Ishikawa (cell line): ENCODE measurements around the gene OSBPL9.

Source experiments
- CEBPB ChIP-seq: IDR thresholded peaks from 2 replicates; pipeline ENCODE4 v1.6.1; 2012
- CREB1 ChIP-seq: IDR thresholded peaks from 2 replicates; pipeline ENCODE4 v1.6.1; 2012; ENCODE audit warnings: low read depth
- EGR1 ChIP-seq: IDR thresholded peaks from 2 replicates; pipeline ENCODE4 v1.6.1; 2012
- EP300 ChIP-seq: IDR thresholded peaks from 2 replicates; pipeline ENCODE4 v1.6.1; 2012; ENCODE audit warnings: borderline replicate concordance
- RAD21 ChIP-seq: IDR thresholded peaks from 2 replicates; pipeline ENCODE4 v1.6.1; 2012; ENCODE audit warnings: low read depth
- TAF1 ChIP-seq: IDR thresholded peaks from 2 replicates; pipeline ENCODE4 v1.6.1; 2012; ENCODE audit warnings: low read depth, mild to moderate bottlenecking
- TCF12 ChIP-seq: IDR thresholded peaks from 2 replicates; pipeline ENCODE4 v1.6.1; 2012; ENCODE audit warnings: low read depth
- TEAD4 ChIP-seq: IDR thresholded peaks from 2 replicates; pipeline ENCODE4 v1.6.1; 2012
- YY1 ChIP-seq: IDR thresholded peaks from 2 replicates; pipeline ENCODE4 v1.6.1; 2012; ENCODE audit warnings: low read depth
- TF ChIP-seq, protein P1 (sequence below): IDR thresholded peaks from 2 replicates; pipeline ENCODE4 v1.6.1; 2012; ENCODE audit warnings: low read depth, mild to moderate bottlenecking
- TF ChIP-seq, protein P2 (sequence below): IDR thresholded peaks from 2 replicates; pipeline ENCODE4 v1.6.1; 2012
- TF ChIP-seq, protein P3 (sequence below): IDR thresholded peaks from 2 replicates; pipeline ENCODE4 v1.6.1; 2012

DNA sequence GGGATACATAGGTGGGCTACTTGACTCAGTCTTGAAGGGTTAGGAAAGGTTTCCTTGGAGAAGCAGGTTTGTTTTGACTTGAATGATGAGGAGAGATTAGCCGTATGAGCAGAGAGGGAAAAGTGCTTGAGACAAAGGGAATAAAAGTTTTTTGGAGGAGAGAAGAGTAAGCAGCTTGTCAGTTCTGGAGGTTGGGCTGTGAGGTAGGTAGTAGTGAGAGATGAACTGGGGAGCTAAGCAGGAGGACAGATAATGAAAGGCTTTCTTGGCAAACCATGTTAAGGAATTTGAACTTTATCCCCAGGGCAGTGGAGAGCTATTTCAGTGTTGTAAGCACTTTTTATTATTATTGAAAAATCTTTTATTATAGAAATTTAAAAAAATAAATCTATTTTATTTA is 3.6 kb downstream of the OSBPL9 start:
- TF ChIP-seq, protein P1, sequence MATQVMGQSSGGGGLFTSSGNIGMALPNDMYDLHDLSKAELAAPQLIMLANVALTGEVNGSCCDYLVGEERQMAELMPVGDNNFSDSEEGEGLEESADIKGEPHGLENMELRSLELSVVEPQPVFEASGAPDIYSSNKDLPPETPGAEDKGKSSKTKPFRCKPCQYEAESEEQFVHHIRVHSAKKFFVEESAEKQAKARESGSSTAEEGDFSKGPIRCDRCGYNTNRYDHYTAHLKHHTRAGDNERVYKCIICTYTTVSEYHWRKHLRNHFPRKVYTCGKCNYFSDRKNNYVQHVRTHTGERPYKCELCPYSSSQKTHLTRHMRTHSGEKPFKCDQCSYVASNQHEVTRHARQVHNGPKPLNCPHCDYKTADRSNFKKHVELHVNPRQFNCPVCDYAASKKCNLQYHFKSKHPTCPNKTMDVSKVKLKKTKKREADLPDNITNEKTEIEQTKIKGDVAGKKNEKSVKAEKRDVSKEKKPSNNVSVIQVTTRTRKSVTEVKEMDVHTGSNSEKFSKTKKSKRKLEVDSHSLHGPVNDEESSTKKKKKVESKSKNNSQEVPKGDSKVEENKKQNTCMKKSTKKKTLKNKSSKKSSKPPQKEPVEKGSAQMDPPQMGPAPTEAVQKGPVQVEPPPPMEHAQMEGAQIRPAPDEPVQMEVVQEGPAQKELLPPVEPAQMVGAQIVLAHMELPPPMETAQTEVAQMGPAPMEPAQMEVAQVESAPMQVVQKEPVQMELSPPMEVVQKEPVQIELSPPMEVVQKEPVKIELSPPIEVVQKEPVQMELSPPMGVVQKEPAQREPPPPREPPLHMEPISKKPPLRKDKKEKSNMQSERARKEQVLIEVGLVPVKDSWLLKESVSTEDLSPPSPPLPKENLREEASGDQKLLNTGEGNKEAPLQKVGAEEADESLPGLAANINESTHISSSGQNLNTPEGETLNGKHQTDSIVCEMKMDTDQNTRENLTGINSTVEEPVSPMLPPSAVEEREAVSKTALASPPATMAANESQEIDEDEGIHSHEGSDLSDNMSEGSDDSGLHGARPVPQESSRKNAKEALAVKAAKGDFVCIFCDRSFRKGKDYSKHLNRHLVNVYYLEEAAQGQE = no peak
- no peak for TF ChIP-seq EGR1
- TF ChIP-seq, protein P2, sequence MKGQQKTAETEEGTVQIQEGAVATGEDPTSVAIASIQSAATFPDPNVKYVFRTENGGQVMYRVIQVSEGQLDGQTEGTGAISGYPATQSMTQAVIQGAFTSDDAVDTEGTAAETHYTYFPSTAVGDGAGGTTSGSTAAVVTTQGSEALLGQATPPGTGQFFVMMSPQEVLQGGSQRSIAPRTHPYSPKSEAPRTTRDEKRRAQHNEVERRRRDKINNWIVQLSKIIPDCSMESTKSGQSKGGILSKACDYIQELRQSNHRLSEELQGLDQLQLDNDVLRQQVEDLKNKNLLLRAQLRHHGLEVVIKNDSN = no peak
- no peak for TF ChIP-seq TCF12
- no peak for TF ChIP-seq EP300
- no peak for TF ChIP-seq TAF1
- no peak for TF ChIP-seq YY1
- no peak for TF ChIP-seq RAD21
- TF ChIP-seq CREB1 = no peak
- TF ChIP-seq CEBPB = no peak
- TF ChIP-seq TEAD4 = no peak
- TF ChIP-seq, protein P3, sequence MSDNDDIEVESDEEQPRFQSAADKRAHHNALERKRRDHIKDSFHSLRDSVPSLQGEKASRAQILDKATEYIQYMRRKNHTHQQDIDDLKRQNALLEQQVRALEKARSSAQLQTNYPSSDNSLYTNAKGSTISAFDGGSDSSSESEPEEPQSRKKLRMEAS = no peak
